ENCODE measurements around the gene MARCHF3. TPM values are rescaled to one million over a fixed set of nuclear protein-coding genes. Genes with fewer than 3 reads are reported as not detected.
"Not testable (repeated sequence)": the region's sequence is repeated elsewhere in the genome, so short reads cannot be mapped to it uniquely, and the experiment has no call there.

MARCHF3 gene
- total RNA-seq, 2 donors from 2014 or later = 10.4 to 34.1 TPM

GRCh38 chr5:126897851-126898630, 132.3 kb downstream of the MARCHF3 start:
- Histone ChIP-seq H3K27ac (no peak overlapping the region), H3K9me3 (no peaks in the 10 kb centered on the region), H3K4me1 (ENCODE audit: control insufficient read depth in 1 of 2, low read depth in 2 of 2) (no peaks in the 10 kb centered on the region), H3K27me3 (replicated peaks; ENCODE audit: insufficient read depth) (no peaks in the 10 kb centered on the region), H3K4me3 (no peak overlapping the region), H3K36me3 (no peaks in the 10 kb centered on the region)
- ATAC-seq (ENCODE audit: insufficient number of reproducible peaks, low FRiP score, low read depth) = no peak
- DNase-seq (ENCODE audit: low spot score) = no peak
- no peak for TF ChIP-seq CTCF (IDR thresholded peaks at IDR 0.05)

DNA sequence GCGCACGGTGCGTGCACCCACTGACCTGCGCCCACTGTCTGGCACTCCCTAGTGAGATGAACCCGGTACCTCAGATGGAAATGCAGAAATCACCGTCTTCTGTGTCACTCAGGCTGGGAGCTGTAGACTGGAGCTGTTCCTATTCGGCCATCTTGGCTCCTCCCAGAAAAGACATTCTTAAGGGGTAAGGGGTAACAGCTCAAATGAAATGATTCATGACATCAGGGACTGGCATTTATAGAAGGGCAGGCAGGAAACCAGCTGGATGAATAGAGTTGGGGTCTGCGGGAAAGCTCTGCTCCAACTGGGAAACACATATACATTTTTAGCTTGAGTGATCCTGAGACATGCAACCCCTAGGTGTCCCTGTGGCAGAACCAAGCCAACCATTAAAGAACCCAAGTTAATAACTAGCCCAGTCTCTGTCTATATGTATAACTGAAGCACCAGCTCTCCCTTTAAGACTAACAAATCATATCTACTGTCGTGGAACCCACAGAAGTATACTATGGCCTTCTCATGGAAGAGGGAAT, 134.1 kb downstream of the MARCHF3 start:
- no peak for DNase-seq (ENCODE audit: low spot score)
- no peaks in the 10 kb centered on the region for H3K9me3 ChIP-seq
- no peaks in the 10 kb centered on the region for H3K27me3 ChIP-seq (replicated peaks; ENCODE audit: insufficient read depth)
- H3K4me1 ChIP-seq (ENCODE audit: control insufficient read depth in 1 of 2, low read depth in 2 of 2) = no peaks in the 10 kb centered on the region
- no peak overlapping the region for H3K27ac ChIP-seq
- no peak for TF ChIP-seq CTCF (IDR thresholded peaks at IDR 0.05)
- no peaks in the 10 kb centered on the region for H3K36me3 ChIP-seq
- ATAC-seq (ENCODE audit: insufficient number of reproducible peaks, low FRiP score, low read depth) = no peak
- no peak overlapping the region for H3K4me3 ChIP-seq

DNA sequence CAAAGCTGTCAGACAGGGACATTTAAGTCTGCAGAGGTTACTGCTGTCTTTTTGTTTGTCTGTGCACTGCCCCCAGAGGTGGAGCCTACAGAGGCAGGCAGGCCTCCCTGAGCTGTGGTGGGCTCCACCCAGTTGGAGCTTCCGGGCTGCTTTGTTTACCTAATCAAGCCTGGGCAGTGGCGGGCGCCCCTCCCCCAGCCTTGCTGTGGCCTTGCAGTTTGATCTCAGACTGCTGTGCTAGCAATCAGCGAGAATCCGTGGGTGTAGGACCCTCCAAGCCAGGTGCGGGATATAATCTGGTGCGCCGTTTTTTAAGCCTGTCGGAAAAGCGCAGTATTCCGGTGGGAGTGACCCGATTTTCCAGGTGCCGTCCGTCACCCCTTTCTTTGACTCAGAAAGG, 134.6 kb downstream of the MARCHF3 start:
- not testable (repeated sequence) for H3K4me3 ChIP-seq; DNase-seq (ENCODE audit: low spot score); ATAC-seq (ENCODE audit: insufficient number of reproducible peaks, low FRiP score, low read depth)

GRCh38 chr5:126890414-126890813, 139.9 kb downstream of the MARCHF3 start:
- not testable (repeated sequence) for H3K4me3 ChIP-seq; H3K9me3 ChIP-seq; H3K36me3 ChIP-seq; H3K4me1 ChIP-seq (ENCODE audit: control insufficient read depth in 1 of 2, low read depth in 2 of 2); DNase-seq (ENCODE audit: low spot score); ATAC-seq (ENCODE audit: insufficient number of reproducible peaks, low FRiP score, low read depth); H3K27ac ChIP-seq; H3K27me3 ChIP-seq (replicated peaks; ENCODE audit: insufficient read depth)

More for the DNA sequence above, 134.6 kb downstream of the MARCHF3 start:
- H3K27me3 ChIP-seq (replicated peaks; ENCODE audit: insufficient read depth); H3K9me3 ChIP-seq; H3K27ac ChIP-seq; H3K4me1 ChIP-seq (ENCODE audit: control insufficient read depth in 1 of 2, low read depth in 2 of 2); H3K36me3 ChIP-seq: not testable (repeated sequence)

DNA sequence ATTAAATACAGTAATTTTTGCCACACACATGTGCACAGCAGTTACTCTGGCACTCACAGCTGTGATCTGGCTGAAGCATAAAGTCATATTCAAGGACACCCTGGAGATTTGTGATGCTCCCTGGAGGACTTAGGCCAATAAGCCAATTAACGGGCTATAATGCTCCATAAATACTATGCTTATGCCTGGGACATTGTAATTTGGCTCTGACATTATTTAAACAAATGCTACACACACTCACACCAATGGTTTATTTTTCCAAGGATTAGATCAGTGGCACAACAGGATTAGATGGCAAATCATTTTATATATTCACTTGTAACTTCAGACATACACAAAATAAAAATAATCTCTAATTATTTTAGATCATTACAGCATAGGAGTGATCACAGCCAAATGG, 142.2 kb downstream of the MARCHF3 start:
- no peak for ATAC-seq (ENCODE audit: insufficient number of reproducible peaks, low FRiP score, low read depth)
- no peak overlapping the region for H3K27ac ChIP-seq
- H3K36me3 ChIP-seq = no peaks in the 10 kb centered on the region
- H3K9me3 ChIP-seq = no peaks in the 10 kb centered on the region
- no peaks in the 10 kb centered on the region for H3K4me1 ChIP-seq (ENCODE audit: control insufficient read depth in 1 of 2, low read depth in 2 of 2)
- no peak overlapping the region for H3K4me3 ChIP-seq
- no peak for TF ChIP-seq CTCF (IDR thresholded peaks at IDR 0.05)
- no peak for DNase-seq (ENCODE audit: low spot score)
- no peaks in the 10 kb centered on the region for H3K27me3 ChIP-seq (replicated peaks; ENCODE audit: insufficient read depth)

GRCh38 chr5:126884269-126884819, 146.0 kb downstream of the MARCHF3 start:
- no peak for TF ChIP-seq CTCF (IDR thresholded peaks at IDR 0.05)
- no peak overlapping the region for H3K27ac ChIP-seq
- ATAC-seq (ENCODE audit: insufficient number of reproducible peaks, low FRiP score, low read depth) = no peak
- H3K27me3 ChIP-seq (replicated peaks; ENCODE audit: insufficient read depth) = no peaks in the 10 kb centered on the region
- no peak overlapping the region for H3K4me3 ChIP-seq
- H3K4me1 ChIP-seq (ENCODE audit: control insufficient read depth in 1 of 2, low read depth in 2 of 2) = no peaks in the 10 kb centered on the region
- no peaks in the 10 kb centered on the region for H3K9me3 ChIP-seq
- no peak for DNase-seq (ENCODE audit: low spot score)
- H3K36me3 ChIP-seq = no peaks in the 10 kb centered on the region
